Activated CD8-positive, alpha-beta memory T cell treated with anti-CD3 and anti-CD28 coated beads, Interleukin-2, amount 50 U/mL, for 24 hours (primary cell): ENCODE results near the gene SSC5D.
"Not testable (repeated sequence)": the region's sequence is repeated elsewhere in the genome, so short reads cannot be mapped to it uniquely, and the experiment has no call there.

Source experiments
- DNase-seq: peaks from one replicate; pipeline ENCODE4 v3.0.0-alpha.2; 2020; ENCODE audit errors: extremely low read depth

Gene SSC5D

DNA sequence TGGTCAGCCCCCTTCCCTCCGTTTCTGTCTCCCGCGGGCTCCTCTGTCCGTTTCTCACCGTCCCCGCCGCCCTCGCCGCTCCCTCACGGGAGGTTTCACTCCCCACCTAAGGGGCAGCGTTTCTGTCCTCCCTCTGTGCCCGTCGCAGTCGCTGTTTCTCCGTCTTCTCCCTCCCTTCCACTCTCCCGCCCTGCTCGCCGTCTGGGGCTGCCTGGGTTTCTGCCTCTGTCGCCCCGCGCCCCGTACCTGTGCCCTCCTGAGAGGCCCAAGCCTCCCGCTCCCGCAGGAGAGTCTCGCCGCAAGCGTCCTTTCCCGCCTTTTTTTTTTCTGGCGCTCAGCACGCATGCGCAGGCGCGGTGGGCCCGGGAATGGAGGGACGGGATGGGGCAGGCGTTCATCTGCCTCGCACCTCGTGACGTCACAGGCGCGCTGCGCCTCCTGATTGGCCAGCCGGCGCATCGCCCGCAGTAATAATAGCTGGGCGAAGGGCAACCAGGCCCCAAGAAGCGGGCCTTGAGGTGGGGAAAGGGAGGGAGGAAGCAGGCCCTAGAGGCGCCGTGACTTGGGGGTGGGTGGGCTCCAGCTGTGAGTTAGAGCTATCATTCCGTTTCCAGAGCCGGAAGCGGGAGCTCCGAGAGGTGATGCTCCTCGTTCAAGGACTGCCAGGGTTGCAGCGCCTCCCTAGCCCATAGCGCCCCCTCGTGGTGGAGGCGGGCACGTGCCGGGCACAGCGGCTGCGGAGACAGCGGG lies 15.4 kb downstream of the SSC5D start:
- DNase-seq: peak; percentile 80

DNA sequence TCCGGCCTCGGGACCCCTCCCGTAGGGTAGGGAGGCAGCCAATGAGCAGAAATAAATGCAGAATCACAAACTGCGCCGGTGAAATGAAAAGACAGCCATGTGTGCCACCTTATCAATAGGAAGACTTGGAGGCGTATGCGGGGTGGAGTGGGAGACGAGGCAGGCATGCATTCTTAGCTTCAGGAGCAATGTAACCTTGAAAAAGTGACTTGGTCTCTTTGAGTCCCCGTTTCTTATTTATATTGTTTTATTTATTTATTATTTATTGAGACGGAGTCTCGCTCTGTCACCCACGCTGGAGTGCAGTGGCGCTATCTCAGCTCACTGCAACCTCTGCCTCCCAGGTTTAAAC lies 16.0 kb downstream of the SSC5D start:
- no peak for DNase-seq

DNA sequence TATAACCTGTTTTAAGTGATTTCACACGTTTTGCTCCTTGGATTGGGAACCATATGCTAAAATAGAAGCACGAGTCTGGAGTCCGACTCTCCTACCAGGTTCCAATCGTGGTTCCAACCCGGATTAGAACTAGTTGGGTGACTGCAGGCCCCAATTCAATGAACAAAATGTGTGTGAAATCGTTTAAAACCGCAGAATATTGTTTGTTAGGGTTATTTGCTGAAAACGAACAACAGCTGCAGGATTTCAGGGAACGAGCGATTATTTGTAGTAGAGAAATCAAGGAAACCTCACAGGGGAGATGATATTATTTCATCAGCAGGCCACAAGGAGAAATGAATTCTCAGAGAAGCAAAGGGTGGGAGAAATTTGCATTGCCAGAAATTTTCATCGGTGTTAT lies 16.7 kb downstream of the SSC5D start:
- DNase-seq: no peak

DNA sequence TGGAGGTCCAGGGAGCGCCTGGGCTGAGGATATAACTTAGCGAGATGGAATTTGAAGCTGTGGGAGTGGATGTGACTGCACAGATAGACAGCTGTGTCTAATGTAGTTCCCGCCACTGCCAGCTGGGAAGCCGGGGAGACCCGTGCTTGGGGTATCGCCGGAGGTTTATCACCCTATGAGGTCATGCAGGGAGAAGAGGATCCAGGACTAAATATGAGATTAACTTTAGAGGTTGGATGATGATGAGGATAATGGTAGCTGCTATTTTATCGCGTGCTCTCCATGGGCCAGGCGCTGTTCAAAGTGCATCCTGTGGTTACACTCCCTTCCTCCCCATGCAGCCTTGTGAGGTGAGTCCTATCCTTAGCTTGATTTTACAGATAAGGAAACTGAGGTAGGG lies 19.9 kb downstream of the SSC5D start:
- DNase-seq: no peak

DNA sequence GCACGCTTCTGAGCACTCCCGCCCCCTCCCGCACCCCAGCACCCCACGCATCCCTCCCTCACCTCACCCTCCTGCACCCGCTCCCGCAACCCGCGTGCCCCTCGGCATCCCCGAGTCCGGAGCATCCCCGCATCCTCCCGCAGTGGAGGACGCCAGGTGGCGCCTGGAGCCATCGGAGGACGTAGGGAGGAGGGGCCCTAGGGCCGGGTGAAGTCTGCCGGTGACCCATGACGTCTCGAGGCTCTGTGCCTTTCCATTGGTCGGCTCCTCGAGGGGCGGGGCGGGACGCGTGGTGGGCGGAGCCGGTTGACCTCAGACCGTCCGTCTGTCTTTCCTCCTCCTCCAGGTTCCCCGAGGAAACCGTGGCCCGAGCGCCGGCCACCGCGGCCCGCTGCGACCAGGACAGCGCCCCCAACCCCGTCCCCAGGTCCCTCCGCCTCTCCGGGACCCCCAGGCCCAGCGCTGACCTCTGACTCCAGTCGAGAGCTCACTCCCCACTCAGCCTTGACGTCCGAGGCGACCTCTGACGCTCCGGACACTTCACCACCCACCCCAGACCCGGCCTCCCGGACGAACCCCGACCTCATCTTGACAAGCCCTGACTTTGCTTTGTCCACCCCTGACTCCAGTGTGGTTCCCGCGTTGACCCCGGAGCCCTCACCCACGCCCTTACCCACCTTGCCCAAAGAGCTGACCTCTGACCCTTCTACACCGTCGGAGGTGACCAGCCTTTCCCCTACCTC lies 28.8 kb downstream of the SSC5D start:
- peak; percentile 67 for DNase-seq

DNA sequence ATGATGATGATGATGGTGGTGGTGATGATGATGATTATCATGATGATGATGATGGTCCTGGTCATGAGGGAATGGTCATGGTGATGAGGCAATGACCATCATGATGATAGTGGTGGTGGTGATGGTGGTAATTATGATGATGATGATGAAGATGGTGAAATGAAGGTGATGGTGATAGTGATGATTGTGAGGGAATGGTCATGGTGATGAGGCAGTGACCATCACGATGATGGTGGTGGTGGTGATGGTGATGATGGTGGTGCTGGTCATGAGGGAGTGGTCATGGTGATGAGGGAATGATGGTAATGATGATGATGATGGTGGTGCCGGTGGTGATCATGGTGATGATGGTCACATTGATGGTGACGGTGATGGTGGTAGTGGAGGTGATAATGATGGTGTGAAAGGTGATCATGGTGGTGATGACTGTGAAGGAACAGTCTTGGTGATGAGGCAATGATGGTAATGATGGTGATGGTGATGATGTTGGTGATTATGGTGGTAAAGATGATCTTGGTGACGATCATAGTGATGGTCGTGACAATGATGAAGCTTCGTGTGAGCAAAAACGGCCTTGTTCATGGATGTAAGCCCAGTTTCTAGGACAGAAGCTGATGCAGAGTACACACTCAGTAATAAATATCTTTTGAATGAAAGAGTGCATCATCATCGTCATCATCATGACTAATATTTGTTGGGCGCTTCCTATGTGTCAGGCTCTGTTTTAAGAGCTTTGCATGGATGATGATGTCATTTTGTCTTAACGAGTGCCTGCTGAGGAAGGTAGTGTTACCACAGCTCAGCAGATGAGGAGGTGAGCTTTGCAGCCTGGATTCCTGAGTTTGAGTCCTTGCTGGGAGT lies 31.4 kb downstream of the SSC5D start:
- DNase-seq: no peak

DNA sequence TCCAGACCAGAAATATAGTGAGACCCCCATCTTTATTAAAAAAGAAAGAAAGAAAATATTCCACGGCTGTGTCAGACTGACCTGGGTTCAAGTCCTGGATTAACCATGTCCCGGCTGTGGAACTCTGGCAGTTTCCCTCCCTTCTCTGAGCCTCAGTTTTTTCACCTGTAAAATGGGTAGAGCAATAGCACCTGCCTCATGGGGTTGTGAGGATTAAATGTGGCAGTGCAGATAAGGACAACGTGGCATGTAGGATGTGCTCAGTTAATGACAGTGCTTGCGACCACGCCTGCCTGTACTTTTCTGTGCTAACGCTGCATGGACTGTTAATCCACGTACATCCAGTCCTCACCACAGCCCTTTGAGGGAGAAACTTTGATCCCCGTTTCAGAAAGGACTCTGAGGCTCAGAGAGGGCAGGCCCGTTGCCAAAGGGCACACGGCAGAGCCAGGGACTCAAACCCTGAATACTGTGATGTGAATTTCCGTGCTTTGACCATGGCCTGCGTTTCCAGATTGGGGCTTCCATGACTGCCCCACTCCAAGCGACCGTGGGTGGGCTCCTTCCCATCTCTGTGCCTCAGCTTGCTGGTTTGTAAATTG lies 32.6 kb downstream of the SSC5D start:
- DNase-seq: no peak

DNA sequence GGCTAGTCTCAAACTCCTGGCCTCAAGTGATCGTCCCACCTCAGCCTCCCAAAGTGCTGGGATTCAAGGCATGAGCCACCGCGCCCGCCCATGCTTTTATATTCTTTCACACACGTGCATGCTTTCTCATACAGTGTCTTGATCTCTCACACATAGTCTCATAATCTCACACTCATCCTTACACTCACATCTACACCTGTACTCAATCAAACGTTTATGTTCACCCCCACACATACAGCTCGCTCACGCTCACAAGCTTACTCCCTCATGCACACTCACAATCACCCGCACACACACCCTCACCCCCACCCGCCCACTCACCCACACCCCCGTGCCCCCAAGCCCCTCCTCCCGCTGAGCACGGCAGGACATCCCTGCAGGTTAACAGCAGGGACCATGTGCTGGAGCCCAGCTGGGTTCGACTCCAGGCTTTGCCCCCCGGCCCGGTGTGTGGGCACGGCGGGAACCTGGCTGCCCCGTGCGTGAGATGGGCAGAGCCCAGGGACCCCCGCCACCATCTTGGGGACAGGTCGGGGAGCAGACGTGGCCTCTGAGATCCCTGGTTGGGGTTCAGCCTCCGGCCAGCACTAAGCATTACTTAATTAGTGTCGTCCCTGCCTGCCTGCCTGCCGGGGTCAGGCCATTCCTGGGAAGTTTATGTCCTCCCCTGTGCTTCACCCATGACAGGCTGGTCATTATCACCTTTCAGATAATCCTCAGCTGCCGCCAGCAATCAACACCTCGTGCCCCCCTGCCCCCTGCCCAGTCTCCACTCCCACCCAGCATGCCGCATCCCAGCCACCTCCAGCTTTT lies 37.3 kb downstream of the SSC5D start:
- no peak for DNase-seq

DNA sequence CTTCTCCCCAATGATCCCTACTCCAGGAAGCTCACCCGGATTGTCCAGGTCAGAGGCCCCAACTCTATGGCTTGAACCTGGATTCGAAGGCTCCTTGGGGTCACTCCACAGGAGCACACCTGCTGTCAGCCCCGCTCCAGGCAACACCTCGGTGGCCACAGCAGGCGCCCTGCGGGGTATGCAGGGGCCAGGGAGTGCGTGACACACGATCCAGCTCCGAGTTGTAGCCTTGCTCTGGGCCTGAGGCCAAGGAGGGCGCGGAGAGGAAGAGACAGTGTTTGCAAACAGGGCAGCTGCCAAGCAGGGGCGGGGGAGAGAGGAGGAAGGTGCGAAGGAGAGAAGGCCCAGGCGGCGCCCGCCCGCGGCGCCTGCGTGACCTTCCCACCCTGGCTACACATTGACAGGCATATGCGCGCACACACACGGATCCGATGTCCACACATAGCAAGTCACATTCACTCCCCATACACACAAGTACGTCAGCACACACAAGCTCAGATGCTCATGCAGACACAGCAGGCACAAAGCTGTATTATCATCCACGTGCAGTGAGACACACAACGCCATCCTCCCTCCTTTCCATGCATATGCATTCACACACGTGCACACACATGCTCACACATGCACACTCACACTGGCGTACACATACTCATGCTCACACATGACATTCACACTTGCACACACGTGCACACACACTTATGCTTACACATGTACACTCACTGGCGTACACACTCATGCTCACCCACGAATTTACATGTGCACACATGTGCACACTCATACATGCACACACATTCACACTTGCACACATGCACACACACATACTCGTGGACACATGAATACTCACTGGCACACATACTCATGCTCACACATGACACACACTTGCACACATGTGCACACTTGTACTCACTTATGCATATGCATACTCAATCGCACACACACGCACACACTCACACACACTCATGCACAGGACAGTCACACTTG lies 38.3 kb downstream of the SSC5D start:
- DNase-seq: no peak

DNA sequence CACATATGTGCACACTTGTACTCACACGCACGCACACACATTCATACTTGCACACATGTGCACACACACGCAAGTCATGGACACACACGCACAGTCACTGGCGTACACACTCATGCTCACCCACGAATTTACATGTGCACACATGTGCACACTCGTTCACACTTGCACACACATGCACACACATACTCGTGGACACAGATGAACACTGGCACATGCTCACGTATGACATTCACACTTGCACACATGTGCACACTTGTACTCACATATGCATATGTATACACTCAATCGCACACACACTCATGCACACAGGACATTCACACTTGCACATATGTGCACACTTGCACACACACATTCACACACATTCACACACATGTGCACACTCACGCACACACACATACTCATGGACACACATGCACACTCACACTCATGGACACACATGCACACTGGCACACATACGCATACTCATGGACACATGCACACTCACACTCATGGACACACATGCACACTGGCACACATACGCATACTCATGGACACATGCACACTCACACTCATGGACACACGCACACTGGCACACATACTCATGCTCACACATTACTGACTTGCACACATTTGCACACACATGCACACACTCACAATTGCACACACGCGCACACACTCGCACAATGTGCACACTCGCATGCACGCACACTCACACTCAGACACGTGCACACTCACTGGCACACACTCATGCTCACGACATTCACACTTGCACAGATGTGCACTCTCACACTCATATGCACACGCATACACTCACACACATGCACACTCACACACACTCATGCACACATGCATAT lies 39.2 kb downstream of the SSC5D start:
- no peak for DNase-seq

DNA sequence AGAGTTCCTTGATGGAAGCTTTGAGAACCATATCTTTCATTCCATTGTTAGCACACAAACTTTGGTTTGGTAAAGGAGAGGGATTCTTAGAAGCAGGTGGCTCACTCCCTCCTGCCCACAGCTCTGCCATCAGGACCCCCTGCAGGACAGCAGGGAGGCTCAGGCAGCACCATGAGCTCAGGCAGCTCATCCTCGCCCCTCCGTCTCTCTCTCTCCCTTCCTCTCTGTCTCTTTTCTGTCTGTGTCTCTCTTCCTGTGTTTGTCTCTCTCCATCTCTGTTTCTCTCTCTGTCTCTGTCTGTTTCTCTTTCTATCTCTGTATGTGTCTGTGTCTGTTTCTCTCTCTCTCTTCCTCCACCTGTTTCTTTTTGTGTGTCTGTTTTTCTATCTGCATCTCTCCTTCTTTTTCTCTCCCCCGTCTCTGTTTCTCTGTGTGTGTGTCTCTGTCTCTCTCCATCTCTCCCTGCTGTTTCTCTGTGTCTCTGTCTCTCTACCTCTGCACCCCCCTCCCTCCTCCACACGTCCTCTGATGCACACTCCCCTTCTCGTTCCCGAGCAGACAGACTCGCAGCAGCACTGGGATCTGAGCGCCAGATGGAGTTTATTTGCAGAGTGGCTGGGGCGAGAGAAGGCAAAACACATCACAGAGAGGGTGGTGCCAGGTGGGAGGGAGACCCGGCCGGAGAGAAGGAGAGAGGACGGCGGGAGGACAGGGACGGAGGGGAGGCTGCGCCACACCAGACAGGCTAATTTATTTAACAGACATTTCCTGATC lies 40.0 kb downstream of the SSC5D start:
- no peak for DNase-seq

DNA sequence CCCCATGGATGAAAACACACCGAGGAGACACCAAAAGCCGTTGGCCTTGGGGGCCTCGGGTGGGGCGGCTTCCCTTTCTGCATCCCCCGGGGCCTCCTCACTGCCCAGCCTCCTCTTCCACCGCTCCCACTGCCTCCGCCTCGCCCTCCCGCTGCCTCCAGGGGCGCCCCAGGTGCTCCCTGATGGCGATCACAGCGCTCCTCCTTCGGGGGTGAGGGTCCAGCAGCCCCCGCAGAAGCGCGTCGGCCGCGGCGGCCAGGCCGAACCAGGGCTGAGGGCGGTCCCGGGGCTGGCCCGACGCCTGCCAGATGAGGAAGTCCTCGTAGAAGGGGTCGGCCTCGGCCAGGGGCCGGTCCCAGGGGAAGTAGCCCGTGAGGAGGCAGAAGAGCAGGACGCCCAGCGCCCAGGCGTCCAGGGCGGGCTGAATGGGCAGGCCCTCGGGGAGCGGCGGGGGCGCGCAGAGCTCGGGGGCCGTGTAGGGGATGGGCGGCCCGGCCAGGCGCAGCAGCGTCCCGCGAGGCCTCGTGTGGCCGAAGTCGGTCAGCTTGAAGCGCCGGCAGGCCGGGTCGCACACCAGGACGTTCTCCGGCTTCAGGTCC lies 41.5 kb downstream of the SSC5D start:
- DNase-seq: no peak

DNA sequence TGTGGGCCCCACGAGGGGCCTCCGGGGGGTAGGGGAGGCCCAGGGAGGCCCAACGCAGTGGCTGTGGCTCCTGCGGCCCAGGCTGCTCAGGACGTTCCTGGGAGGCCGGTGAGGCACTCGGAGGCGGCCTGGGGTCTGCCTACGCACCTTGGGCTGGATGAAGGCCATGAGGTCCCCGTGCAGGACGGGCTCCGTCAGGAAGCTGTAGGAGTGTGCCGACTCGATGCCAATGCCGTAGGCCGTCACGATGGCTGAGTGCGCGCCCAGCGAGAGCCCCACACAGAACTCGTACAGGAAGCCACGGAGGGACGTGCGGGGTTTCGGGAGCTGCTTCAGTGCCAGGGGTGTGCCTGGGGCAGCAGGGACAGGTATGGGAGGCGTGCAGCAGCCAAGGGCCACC lies 42.8 kb downstream of the SSC5D start:
- DNase-seq: no peak

DNA sequence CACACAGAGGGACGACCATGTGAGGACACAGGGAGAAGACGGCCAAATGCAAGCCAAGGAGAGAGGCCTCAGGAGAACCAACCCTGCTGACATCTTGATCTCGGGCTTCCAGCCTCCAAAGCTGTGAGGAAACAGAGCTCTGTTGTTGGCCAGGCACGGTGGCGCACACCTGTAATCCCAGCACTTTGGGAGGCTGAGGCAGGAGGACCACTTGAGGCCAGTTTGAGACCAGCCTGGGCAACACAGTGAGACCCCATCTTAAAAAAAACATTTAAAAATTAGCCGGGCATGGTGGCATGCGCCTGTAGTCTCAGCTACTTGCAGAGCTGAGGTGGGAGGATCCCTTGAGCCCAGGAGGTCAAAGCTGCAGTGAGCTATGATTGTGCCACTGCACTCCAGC lies 46.0 kb downstream of the SSC5D start:
- not testable (repeated sequence) for DNase-seq

DNA sequence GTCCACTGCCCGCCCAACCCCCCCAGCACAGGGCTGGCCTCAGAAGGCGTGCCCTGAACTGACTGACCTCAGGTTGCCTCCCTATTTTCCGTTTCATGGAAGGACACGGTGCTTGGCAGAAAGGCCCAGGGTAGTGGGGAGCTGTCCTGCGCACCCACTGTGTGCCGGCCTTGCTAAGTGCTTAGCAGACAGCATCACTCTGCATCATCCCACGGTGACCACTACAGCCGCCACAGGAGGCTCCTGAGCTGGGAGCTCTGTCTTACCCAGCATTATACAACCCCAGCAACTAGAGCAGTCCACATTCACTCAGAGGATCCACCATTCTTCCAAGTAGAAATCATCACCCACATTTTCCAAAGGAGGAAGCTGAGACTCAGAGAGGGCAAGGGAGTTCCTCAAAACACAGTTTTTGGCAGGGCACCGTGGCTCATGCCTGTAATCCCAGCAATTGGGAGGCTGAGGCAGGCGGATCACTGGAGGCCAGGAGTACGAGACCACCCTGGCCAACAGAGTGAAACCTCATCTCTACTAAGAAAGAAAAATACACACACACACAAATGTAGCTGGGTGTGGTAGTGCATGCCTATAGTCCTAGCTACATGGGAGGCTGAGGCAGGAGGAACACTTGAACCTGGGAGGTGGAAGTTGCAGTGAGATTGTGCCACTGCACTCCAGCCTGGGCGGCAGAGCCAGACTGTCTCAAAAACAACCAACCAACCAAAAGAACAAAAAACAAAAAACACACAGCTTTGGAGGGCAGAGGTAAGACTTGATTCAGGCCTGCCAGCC lies 47.1 kb downstream of the SSC5D start:
- no peak for DNase-seq

DNA sequence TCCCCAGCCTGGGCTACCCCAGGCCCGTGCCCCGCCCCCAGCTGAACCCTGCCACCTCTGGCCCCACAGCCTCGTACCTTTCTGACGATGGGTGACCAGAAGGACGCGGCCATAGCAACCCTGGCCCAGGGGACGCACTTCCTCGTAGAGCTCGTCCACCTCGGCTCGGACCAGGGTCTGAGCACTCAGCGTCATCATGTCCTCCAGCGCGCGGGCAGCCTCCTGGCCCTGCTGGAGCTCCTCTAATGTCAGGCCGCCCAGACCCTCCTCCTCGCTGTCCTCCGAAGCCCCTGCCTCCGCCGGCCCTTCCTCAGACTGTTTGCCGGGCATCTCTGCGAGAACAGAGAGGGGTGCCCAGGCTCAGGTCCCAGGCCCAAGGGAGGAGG lies 47.7 kb downstream of the SSC5D start:
- no peak for DNase-seq

DNA sequence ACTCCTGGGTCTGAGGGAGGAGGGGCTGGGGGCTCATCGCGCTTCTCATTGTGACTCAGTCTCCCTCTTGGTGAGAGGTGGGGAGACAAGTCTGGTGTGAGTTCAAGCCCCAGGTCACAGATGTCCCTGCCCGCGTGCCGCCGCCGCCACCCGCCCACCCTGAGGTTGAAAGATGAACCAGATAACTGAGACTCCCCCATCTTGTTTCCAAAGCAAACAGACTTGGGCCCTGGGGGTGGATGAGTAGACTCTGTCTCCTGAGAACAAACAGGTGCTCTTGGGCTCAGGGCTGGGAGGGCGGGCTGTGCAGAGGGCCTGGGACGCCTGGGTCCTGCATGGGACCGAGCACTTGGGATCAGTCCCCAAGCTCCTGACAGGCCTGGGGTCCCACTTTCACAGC lies 48.1 kb downstream of the SSC5D start:
- DNase-seq: no peak
